GM18861 (cell line): ENCODE results near the gene WWOX.
"Not testable (repeated sequence)": the region's sequence is repeated elsewhere in the genome, so short reads cannot be mapped to it uniquely, and the experiment has no call there.

Experiments
- ATAC-seq: cut with Tn5 transposase; IDR thresholded peaks from one replicate; pipeline ENCODE4 v1.9.1; 2021; ENCODE audit not compliant: unreplicated experiment

The WWOX gene

GRCh38 chr16:79018650-79019429 lies 919.4 kb downstream of the WWOX start:
- ATAC-seq, result no peak

DNA sequence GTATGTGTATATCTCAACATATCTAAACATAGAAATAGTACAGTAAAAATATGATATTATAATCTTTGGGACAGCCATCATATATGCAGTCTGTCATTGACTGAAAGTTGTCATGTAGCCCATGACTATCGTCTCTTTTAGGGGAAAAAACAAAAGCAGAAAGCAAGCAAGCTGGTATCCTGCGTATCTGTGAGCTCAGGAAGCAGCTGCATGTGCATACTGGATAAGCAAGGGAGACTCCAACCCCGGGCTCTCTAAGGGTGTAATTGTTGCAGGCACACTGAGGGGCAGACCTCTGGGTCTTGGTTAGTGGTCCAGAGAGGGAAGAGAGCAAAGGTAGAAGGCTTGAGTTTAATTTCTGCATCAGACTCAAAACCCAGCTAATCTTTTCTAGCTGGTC lies 920.0 kb downstream of the WWOX start:
- no peak for ATAC-seq

DNA sequence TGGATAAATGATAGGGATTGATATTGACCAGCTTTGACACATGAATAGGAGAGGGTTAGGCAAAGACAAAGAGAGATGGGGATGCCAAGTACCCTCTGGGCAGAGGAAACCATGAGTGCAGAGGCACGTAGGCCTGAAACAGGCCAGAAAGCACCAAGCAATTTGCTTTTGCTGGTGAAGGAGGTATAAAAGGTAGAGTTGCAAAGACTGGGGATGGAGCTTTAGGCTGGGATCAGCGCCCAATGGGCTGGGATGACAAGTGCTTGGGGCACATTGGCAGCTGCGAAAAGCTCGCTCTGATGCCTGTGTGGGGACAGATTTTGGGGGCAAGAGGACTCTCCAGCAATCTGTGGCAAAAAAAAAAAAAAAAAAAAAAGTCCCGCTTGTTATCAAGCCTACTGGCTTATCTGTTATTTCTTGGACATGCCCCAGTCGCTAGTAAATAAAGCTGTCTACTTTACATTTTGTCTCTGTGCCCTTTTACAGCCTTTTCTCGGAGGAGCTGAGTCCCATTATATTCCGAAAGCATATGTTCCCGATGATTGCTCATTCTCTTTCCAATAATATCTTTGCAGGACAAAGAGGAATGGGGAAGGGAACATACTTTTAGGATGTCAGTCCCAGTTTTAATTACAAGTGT lies 922.7 kb downstream of the WWOX start:
- no peak for ATAC-seq

DNA sequence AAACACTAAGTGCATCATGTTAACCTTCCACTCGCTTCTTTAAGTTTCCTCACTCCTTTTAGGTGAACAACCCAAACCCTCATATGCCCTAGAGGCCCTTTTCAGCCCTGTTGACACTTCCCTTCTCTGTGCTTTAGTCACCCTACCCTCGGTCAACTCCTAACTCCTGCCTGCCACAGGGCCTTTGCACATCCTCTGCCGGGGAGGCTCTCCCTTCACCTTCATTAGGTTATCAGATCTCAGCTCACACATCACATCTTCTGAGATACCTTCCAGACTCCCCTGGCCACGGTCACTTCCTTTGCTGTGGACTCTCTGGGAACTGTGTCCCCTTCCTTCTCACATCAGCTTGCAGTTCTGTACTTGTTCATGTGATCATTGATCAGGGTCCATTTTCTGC lies 926.7 kb downstream of the WWOX start:
- ATAC-seq, result no peak

GRCh38 chr16:79036541-79036940 lies 937.1 kb downstream of the WWOX start:
- ATAC-seq, result no peak

DNA sequence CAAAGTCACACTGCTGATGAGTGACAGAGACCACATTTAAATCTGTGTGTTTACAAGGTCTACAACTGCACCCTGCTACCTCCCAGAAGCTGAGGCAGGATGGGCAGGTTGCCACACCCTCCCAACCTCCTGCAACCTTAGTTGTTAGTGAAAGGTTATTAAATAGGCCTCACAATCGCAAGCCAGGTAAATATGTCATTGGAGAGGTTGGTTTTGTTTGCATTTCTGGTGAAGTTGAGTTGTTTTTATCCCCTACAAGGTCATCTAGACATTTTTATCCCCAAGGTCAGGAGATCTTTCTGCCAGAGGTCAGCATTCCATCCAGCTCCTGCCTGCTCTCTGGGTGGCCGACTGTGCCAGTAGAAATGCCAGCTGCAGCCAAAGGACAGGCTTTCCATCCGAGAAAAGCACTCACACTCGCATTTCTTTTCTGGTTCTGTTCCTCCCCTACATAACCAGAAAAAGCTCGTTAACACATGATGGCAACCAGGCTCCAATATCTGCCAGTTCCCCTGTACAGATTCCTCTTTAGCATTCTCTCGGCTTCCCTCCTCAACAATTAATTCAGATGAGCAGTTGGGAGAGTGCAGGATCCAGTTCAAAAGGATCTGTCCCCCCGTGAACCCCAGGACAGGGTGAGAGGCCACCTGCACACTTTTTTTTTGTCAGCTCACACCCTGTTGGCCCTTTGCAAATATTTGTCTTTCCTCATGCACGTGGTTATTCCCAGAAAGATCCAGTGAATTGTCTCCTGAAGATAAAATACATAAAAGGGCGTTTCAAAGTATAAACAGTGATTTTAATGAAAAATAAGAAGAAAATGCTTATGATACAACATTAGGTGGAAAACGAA lies 938.3 kb downstream of the WWOX start:
- no peak for ATAC-seq

- no peak for ATAC-seq
These were observed 941.8 kb downstream of the WWOX start for GRCh38 chr16:79041206-79041605.

GRCh38 chr16:79042141-79042540 lies 942.7 kb downstream of the WWOX start:
- no peak for ATAC-seq

DNA sequence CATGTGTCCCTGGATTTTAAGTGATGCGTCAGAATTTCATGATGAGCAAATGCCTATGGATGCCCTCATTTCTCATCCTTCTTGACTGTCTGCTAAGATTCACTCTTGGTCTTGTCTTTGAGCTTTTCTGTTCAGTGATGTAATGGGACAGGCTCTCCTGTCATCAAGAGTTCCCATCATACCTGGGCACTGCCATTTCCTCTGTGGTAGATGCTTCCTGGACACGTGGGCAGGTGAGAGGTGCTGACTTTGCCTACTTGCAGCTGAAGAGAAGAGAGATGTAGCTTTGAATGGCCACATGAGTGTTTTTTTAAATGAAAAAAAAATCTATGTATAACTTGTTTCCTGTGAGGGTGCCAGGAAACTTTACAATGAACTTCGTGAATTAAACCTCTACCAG lies 943.4 kb downstream of the WWOX start:
- ATAC-seq, result no peak

DNA sequence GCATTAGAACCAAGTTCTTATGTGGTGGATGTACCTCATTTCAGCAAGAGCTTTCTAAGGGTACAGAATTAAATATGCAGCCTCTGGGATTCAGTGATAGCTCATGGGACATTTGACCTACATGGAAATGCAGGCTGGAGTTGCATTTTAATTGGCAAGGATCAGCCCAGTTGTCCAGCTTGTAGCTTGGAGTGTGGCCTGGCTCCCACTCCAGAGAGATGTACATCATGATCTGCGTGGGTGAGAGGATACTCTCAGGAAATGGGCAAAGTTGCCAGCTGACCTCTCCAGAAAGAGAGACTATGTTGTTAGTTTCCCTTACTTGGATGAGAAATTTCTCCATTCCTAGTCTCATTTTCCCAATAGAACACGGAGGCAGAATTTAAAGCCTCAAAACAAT lies 945.7 kb downstream of the WWOX start:
- ATAC-seq, result no peak

- no peak for ATAC-seq
These were observed 947.9 kb downstream of the WWOX start for GRCh38 chr16:79047337-79047736.

- no peak for ATAC-seq
These were observed 949.6 kb downstream of the WWOX start for GRCh38 chr16:79049040-79049439.

- ATAC-seq, result no peak
These were observed 950.6 kb downstream of the WWOX start for GRCh38 chr16:79050063-79050462.

DNA sequence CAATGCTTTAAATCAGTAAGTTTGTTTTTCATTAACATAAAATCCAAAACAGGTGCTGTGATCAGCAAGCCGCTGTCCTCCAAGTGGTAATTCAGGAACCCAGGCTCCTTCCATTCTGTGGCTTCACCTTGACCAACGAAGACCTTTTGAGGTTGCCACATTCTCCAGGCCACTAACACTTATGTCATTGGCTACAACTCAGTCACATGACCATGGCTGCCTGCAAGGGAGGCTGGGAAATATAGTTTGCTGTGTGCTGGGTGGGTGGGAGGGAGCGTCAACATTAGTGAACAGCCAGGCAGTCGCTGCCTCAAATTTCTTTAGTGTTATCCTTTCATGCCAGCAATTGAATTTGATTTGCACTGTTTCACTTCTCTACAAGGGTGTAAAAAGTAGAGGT lies 951.9 kb downstream of the WWOX start:
- no peak for ATAC-seq

GRCh38 chr16:79052198-79052597 lies 952.7 kb downstream of the WWOX start:
- not testable (repeated sequence) for ATAC-seq

GRCh38 chr16:79053577-79053976 lies 954.1 kb downstream of the WWOX start:
- ATAC-seq, result no peak

- ATAC-seq, result no peak
These were observed 954.9 kb downstream of the WWOX start for GRCh38 chr16:79054211-79054984.

DNA sequence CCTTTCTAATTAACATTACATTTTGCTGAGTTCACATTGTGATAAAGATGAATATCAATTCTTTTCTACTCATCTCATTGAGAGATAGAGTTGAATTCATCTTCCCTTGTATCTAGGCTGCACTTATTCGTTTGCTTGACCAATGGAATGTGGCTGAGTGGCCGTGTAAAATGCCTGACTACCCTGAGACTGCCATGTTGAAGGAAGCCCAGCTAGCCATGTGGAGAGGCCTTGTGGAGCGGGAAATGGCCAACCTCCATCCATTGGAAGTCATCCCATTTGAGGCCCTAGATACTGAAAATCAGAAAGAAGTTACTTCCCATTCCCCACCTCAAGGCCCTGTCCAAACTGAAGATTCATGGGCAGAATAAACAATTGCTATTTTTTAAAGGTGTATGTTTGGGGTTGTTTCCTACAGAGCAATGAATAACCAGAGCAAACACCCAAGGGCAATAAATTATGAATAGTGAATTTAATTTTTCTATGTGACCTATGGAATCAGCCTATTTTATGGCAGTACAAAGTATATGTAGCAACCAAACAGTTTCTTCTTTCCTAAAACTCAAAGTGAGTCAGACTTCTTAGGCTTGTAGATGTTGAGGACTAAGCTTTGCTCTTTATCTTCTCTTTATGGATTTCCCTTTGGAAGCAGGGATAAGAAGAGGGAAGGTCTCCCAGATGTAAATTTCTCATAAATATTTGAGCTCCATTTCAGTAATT lies 956.0 kb downstream of the WWOX start:
- no peak for ATAC-seq

GRCh38 chr16:79061181-79061580 lies 961.7 kb downstream of the WWOX start:
- no peak for ATAC-seq

- no peak for ATAC-seq
These were observed 962.9 kb downstream of the WWOX start for GRCh38 chr16:79062336-79062735.
